HuH-7.5 (cell line): Measurements from ENCODE around the gene SP9.

Source experiments
- DNase-seq: peaks from one replicate; pipeline ENCODE4 v3.0.0; 2011; ENCODE audit warnings: low spot score

SP9 gene

GRCh38 chr2:174333372-174334277 lies 1.1 kb upstream of the SP9 start:
- DNase-seq = no peak

GRCh38 chr2:174334278-174334715 lies 457 bp upstream of the SP9 start:
- DNase-seq = no peak

DNA sequence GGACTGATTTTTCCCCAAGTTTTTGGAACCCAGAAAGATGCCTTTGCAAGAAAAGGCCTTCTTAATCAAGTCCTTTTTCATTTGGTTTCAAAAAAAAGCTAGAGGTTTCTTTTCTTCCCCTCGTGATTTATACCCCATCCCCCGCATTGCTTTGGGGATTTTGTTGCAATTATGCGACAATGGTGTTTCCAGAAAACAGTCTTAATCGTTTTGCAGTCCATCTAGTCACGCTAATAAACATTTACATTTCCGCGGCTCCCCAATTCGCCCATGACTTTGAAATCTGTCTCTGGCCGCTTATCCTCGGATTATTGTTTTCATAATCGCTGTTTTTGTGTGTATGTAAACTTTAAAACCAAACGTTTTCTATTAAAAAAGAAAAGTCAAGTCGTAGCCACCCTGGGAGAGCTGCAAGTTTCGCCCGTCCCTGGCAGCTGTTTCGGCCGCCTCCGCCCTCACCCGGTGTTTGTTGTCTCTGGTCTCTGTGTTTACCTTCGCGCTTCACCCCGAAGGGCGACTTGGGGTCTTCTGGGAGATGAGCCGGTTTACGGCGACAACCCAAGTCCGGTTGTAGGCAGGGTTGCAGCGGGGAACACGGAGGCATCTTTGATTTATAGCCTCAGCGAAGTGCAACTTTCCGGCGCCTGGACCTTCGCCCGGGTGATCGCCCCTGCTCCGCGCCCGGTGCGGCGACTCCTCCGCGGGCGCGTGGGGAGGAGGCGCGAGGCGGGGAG lies 667 bp downstream of the SP9 start:
- DNase-seq = peak; percentile 71

DNA sequence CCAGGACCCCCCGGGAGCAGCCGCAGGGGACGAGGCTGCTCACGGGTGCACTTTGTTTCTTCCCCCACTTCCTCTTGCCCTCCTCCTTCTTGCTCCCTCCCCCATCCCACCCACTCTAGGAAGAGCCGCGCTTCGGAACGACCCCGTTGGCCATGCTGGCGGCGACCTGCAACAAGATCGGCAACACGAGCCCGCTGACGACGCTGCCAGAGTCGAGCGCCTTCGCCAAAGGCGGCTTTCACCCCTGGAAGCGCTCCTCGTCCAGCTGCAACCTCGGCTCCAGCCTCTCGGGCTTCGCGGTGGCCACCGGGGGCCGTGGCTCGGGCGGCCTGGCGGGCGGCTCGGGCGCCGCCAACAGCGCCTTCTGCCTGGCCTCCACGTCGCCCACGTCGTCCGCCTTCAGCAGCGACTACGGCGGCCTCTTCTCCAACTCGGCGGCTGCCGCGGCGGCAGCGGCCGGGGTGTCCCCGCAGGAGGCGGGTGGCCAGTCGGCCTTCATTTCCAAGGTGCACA lies 1.3 kb downstream of the SP9 start:
- DNase-seq = peak; percentile 74

DNA sequence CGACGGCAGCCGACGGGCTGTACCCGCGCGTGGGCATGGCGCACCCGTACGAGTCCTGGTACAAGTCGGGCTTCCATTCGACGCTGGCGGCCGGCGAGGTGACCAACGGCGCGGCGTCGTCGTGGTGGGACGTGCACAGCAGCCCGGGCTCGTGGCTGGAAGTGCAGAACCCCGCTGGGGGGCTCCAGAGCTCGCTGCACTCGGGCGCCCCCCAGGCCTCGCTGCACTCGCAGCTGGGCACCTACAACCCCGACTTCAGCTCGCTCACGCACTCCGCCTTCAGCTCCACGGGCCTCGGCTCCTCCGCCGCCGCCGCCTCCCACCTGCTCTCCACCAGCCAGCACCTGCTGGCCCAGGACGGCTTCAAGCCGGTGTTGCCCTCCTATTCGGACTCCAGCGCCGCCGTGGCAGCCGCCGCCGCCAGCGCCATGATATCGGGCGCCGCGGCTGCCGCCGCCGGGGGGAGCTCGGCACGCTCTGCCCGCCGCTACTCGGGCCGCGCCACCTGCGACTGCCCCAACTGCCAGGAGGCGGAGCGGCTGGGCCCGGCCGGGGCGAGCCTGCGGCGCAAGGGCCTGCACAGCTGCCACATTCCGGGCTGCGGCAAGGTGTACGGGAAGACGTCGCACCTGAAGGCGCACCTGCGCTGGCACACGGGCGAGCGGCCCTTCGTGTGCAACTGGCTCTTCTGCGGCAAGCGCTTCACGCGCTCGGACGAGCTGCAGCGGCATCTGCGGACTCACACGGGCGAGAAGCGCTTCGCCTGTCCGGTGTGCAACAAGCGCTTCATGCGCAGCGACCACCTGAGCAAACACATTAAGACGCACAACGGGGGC lies 2.0 kb downstream of the SP9 start:
- DNase-seq = peak; percentile 93

DNA sequence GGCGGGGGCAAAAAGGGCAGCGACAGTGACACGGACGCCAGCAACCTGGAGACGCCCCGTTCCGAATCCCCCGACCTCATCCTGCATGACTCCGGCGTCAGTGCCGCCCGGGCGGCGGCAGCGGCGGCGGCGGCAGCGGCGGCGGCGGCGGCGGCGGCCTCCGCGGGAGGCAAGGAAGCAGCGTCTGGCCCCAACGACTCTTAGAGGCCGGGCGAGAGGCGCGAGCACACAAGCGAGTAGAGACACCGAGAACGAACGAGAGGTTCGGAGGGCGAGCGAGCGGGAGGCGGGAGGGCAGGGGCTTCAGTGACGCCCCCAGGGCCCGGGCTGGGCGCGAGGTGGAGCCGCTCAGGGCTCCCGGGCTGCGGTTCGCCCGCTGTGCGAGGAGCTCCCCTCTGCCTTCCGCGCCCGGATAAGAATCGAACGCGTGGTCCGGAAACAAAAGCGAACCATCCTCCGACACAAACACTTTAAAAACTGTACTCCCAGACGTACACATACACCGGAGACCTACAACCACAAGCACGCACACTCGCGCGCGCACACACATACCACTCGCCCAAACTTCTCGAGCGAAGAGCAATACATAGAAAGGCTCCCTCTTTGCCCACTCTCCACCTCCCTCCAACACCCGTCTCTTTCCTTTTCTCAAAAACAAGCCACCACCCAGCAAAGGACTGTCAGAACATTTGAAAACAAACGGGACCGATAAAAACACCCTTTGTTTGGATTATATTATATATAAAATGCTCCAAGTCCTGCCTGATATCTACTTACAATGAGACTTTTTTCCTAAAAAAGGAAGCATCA lies 2.8 kb downstream of the SP9 start:
- peak; percentile 73 for DNase-seq

DNA sequence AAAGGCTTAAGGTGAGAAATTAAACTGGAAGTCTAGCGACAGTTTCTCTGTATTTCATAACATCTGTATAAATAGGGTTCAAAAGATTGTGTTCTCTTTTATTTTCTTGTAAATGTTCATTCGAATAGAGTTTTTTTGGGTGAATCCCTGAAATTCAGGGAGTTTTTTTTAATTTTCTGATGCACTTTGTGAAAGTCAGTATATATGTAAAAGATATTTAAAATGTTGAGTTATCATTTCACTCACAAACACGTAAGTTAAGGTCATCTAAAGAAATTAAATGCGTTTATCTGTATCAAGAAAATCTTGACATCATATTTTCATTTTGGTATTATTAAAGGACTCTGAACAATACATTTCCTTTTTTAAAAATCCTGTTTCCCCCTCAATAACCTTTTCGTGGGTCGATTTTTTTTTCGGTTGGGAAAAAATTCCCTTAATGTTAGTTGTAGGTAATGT lies 3.4 kb downstream of the SP9 start:
- DNase-seq = no peak

DNA sequence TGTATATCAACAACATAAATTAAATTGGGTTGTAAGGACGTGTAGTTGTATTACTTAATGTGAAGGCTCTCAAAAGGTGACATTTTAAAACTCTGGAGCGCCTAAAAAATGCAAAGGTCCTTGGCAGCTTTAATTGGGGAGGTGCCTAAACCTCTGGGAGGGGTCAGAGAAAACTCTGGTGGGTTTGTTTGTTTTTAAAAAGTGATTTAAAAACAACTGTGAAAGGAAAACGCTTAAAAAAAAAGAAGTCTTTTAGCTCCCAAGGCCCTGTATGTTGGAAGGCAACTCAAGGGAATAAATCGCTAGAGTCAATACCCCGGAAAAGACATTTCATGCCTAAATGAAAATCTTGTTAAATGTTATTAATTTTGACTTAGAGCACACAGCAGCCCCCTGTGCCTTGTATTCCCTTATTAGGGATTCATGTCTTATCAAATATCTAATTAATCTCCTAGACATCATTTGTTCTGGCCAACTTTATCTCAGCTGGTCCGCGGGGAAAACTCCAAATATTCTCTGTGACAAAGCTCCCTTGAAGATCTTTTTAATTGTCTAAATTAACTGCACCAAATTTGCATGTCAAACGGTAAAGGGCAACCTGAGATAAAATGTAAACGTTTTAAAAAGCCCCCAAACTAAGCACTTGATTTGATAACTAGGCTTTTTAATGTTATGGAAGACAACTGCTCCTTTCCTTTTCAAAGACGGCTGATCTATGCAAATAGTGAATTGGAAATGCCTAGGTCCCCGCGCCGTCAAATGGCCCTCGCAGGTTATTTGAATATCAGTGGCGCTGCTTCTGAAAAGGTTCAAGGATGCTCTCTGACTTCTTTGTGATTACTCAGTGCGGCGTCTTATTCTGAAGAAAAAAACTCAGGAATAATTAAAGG lies 4.2 kb downstream of the SP9 start:
- no peak for DNase-seq

GRCh38 chr2:174339561-174340399 lies 5.0 kb downstream of the SP9 start:
- no peak for DNase-seq

- peak; percentile 70 for DNase-seq
These were observed 5.9 kb downstream of the SP9 start for GRCh38 chr2:174340400-174341292.

DNA sequence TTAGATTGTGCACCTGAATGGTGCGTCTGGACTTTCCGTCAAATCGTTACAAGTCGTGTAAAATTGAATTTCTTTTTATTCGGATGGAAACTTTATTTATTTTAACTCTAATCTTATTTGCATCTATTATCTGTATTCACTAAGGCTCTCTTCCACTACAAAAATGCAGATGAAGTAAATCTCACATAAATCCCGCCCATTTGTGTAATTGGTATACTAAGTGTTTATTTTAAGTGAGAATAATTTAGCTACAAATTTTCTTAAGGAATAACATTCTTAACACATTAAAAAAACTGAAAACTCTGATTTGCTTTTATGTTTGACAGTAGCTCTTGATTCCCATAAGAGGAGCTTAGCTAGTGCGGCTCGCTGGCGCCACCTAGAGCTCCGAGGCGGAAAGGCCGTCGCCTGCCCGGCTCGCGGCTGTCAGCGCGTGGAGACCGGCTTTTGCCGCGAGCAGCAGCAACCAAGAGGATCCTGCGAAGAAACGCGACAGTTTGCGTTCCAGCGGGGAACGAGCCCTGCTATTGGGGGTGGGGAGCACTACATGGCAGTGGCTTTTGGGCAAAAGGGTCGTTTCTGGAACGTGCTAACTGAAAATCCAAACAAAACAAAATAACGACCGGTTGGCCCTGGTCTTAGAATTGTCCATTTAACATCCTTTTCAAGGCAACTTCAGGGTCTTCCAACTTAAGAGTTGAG lies 6.7 kb downstream of the SP9 start:
- peak; percentile 94 for DNase-seq

GRCh38 chr2:174341995-174342685 lies 7.4 kb downstream of the SP9 start:
- DNase-seq = no peak

DNA sequence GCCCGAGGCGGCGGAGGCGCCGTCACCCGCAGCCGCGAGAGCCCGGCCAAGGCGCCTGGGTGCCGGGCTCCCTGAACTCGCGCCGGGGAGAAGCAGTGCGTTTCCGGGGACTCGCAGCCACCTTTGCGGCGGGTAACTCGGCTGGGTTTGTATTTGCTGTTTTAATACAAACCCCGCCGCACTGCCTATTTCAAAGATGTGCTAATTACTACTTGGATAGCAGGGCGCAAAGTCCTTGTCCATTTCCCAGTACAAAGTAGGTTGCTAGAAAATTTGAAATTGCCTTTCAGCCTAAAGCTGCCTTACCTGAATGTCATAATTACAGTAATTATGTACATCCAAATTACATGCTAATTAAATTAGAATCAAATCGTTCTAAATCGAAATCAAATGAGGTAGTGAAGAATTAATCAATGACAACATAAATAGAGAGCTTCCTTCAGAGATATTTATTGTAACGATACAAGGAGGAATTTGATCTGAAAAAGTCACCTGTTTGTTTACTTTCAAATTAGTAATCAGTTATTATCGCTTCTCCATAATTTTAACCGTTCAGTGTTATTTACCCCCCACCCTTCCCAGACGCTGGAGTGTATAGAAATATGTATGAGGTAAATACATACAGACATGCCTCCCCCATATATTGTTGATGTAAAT lies 8.1 kb downstream of the SP9 start:
- no peak for DNase-seq

DNA sequence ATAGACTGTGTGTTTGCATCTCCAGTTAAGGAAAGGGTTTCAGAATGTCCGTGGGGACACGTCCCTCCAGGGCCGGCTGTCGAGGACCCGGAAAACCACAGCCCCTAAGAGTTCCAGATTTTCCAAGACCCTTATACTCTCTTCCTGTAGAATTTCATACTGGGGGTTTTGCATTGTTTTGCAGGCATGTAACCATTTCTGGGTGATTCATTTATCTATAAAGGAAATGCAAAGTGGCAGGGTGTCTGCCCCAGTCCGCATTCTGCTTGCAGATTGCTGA lies 8.5 kb downstream of the SP9 start:
- DNase-seq = no peak

DNA sequence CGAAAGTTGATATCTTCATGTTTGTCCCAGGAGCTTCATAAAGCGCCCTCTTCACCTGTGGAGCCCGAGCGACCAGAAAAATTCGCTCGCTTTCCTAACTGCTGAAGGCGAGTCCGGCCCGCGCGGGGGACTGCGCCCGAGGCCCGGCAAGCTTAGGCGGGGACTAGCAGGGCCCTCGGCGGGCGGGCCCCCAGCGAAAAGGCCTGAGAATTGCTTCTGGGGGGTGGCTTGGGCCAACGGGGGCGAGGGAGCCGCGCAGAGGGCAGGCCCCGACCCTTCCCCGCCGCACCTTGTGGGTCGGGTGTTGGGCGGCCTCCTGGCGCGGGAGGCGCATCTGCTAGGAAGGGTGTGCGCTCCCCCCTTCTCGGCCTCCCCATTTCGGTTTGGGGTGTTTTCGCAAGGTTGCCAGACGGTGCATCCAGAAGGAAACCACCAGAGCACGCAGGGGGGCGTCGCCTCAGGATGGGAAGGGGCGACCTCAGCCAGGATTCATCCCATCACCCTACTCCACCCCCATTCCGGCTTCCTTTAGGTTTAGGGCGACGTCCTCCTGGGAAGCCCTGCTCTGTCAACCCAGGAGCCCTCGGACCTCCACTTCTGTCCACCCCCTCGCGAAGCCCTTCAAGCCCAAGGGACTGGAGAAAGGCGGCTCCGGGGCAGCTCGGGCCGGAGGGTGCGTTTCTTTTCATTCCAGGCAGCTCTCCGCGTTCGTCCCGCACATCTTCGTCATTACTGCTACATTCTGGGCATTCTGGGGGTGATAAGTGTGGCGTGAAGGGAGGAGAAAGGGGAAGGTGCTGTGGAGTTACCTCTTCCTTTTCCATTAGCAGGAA lies 9.1 kb downstream of the SP9 start:
- no peak for DNase-seq
